Measurements from ENCODE around the gene RNF181.

RNF181 gene

GRCh38 chr2:85584354-85584856, 11.1 kb upstream of the RNF181 start, which contains the start of gene VAMP5:
TSS of gene VAMP5 (plus strand) at chr2:85584431. CDS start at chr2:85584491, 60 bp downstream.
- no peak for TF ChIP-seq CTCF (IDR thresholded peaks at IDR 0.05; ENCODE audit: low read depth, low read length)
- H3K4me3 ChIP-seq (ENCODE audit: low read depth, low read length): peak within 1 kb of the TSS; percentile 62

GRCh38 chr2:85584857-85585780, 10.4 kb upstream of the RNF181 start:
- TF ChIP-seq CTCF (IDR thresholded peaks at IDR 0.05; ENCODE audit: low read depth, low read length): no peak
- peak overlapping the region; percentile 62 for H3K4me3 ChIP-seq (ENCODE audit: low read depth, low read length)

GRCh38 chr2:85585781-85586105, 9.8 kb upstream of the RNF181 start:
- no peak overlapping the region for H3K4me3 ChIP-seq (ENCODE audit: low read depth, low read length)
- no peak for TF ChIP-seq CTCF (IDR thresholded peaks at IDR 0.05; ENCODE audit: low read depth, low read length)

- no peak for TF ChIP-seq CTCF (IDR thresholded peaks at IDR 0.05; ENCODE audit: low read depth, low read length)
- H3K4me3 ChIP-seq (ENCODE audit: low read depth, low read length): no peak overlapping the region
Measured at GRCh38 chr2:85588236-85588635, 7.3 kb upstream of the RNF181 start.

GRCh38 chr2:85588645-85589044, 6.9 kb upstream of the RNF181 start:
- no peak overlapping the region for H3K4me3 ChIP-seq (ENCODE audit: low read depth, low read length)
- TF ChIP-seq CTCF (IDR thresholded peaks at IDR 0.05; ENCODE audit: low read depth, low read length): no peak

GRCh38 chr2:85589181-85589580, 6.4 kb upstream of the RNF181 start:
- no peak for TF ChIP-seq CTCF (IDR thresholded peaks at IDR 0.05; ENCODE audit: low read depth, low read length)

More at GRCh38 chr2:85589181-85589580, 6.4 kb upstream of the RNF181 start:
- H3K4me3 ChIP-seq (ENCODE audit: low read depth, low read length): no peak overlapping the region

Measured in WI38 (cell line).